Chondrocyte (in vitro differentiated cells): ENCODE results near the gene EIF4G3. TPM values are rescaled to one million over a fixed set of nuclear protein-coding genes. Genes with fewer than 3 reads are reported as not detected.

ENCODE experiments used
- DNase-seq: peaks from one replicate; pipeline ENCODE4 v3.0.0; 2021; ENCODE audit warnings: mixed read lengths, low spot score
- H3K27ac Mint-ChIP-seq: one replicate; pipeline ENCODE4 v1.8.0; 2021; ENCODE audit warnings: mild to moderate bottlenecking, moderate library complexity, mixed read lengths; ENCODE audit not compliant: unreplicated experiment
- H3K27me3 Mint-ChIP-seq: 2 replicates; pipeline ENCODE4 v1.8.0; 2021; ENCODE audit warnings: low read depth, mixed read lengths
- H3K36me3 Mint-ChIP-seq: 2 replicates; pipeline ENCODE4 v1.8.0; 2021; ENCODE audit warnings: low read depth, mixed read lengths
- H3K4me1 Mint-ChIP-seq: 2 replicates; pipeline ENCODE4 v1.8.0; 2021; ENCODE audit warnings: low read depth, mild to moderate bottlenecking, mixed read lengths
- H3K4me3 Mint-ChIP-seq: one replicate; pipeline ENCODE4 v1.8.0; 2021; ENCODE audit warnings: mild to moderate bottlenecking, moderate library complexity, mixed read lengths; ENCODE audit not compliant: unreplicated experiment
- H3K9me3 Mint-ChIP-seq: 2 replicates; pipeline ENCODE4 v1.8.0; 2021; ENCODE audit warnings: low read depth, mixed read lengths
- total RNA-seq: library from RNA; stranded (reverse); gene quantifications from 3 replicates; pipeline ENCODE4 v1.2.1, GENCODE V29; 2021
- TF ChIP-seq, protein P1 (sequence below): fragments of 200-600 bp; sonication (generic); IDR thresholded peaks from 2 replicates; pipeline ENCODE4 v1.5.0; 2021; ENCODE audit warnings: antibody characterized with exemption, mild to moderate bottlenecking, moderate library complexity

The EIF4G3 gene
- total RNA-seq, 1 donor from 2014 or later: 56.6 TPM

DNA sequence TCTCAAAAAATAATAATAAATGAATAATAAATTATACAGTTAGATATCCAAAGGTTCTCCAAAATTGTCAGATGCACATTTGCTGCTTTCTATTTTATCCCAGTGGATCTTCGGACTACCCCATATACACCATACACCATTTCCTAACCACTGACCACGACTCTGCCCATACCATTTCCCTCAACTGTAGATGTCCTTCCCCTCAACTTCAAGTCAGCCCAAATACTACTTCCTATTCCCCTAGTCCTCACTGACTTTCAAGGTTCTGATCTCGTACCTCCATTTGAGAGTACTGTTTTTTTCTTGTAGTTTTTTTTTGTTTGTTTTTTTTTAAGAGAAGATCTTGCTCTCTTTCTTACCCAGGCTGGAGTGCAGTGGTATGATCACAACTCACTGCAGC, 19.6 kb downstream of the EIF4G3 start:
- Mint-ChIP-seq H3K27ac (no peak overlapping the region), H3K36me3 (peaks cover 7% of the 10 kb centered on the region), H3K9me3 (no peaks in the 10 kb centered on the region), H3K27me3 (no peaks in the 10 kb centered on the region), H3K4me3 (no peak overlapping the region), H3K4me1 (peaks cover 21% of the 10 kb centered on the region)
- TF ChIP-seq, protein P1, sequence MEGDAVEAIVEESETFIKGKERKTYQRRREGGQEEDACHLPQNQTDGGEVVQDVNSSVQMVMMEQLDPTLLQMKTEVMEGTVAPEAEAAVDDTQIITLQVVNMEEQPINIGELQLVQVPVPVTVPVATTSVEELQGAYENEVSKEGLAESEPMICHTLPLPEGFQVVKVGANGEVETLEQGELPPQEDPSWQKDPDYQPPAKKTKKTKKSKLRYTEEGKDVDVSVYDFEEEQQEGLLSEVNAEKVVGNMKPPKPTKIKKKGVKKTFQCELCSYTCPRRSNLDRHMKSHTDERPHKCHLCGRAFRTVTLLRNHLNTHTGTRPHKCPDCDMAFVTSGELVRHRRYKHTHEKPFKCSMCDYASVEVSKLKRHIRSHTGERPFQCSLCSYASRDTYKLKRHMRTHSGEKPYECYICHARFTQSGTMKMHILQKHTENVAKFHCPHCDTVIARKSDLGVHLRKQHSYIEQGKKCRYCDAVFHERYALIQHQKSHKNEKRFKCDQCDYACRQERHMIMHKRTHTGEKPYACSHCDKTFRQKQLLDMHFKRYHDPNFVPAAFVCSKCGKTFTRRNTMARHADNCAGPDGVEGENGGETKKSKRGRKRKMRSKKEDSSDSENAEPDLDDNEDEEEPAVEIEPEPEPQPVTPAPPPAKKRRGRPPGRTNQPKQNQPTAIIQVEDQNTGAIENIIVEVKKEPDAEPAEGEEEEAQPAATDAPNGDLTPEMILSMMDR: no peak
- DNase-seq: no peak

DNA sequence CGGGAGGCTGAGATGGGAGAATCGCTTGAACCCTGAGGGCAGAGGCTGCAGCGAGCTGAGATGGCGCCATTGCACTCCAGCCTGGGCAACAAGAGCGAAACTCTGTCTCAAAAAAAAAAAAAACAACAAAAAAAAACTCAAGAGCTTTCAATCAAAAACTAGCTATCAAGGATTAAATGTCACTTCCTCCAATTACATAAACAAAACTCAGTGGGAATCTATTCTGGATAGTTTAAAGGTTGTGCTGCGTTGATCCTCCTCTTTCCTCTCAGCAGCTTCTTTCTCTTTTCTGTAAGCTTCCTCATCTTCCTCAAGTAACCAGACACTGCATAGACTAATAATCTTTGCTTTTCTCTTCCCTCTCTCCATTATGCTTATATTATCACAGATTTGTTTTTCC, 20.7 kb downstream of the EIF4G3 start:
- DNase-seq: no peak
- Mint-ChIP-seq H3K27ac (peak overlapping the region; percentile 49), H3K4me1 (peaks cover 23% of the 10 kb centered on the region), H3K36me3 (peaks cover 7% of the 10 kb centered on the region), H3K4me3 (no peak overlapping the region), H3K9me3 (no peaks in the 10 kb centered on the region), H3K27me3 (no peaks in the 10 kb centered on the region)
- TF ChIP-seq, protein P1: no peak

DNA sequence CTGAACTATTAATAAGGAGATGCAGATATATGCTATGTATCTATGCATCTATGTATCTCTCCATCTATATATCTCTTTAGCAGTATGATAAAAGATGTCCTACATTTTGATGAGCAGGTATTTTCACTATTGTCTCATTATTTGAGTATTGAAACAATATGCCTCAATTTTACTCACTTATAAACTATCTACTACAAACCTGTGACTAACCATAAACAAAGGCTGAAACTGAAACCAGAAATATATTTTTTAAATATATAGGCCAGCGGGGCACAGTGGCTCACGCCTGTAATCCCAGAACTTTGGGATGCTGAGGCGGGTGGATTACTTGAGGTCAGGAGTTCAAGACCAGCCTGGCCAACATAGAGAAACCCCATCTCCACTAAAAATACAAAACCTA, 22.0 kb downstream of the EIF4G3 start:
- no peak overlapping the region for H3K27ac Mint-ChIP-seq
- TF ChIP-seq, protein P1: no peak

DNA sequence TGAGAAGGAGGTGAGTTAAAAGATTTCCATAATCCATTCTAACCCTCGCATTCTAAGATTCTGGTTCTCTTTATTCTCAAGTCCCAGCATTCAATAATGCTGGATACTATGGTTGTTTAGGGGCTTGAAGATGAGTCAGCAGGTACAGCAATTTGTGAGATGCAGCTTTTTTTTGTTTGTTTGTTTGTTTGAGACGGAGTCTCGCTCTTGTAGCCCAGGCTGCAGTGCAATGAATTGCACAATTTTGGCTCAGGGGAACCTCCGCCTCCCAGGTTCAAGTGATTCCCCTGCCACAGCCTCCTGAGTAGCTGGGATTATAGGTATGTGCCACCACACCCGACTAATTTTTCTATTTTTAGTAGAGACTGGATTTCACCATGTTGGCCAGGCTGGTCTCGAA, 23.3 kb downstream of the EIF4G3 start:
- H3K27ac Mint-ChIP-seq: no peak overlapping the region
- TF ChIP-seq, protein P1: no peak
- no peaks in the 10 kb centered on the region for H3K9me3 Mint-ChIP-seq
- no peaks in the 10 kb centered on the region for H3K27me3 Mint-ChIP-seq
- DNase-seq: no peak
- peaks cover 3% of the 10 kb centered on the region for H3K36me3 Mint-ChIP-seq
- H3K4me1 Mint-ChIP-seq: peaks cover 40% of the 10 kb centered on the region
- H3K4me3 Mint-ChIP-seq: no peak overlapping the region

More for the DNA sequence above, 22.0 kb downstream of the EIF4G3 start:
- H3K27me3 Mint-ChIP-seq: no peaks in the 10 kb centered on the region
- H3K4me1 Mint-ChIP-seq: peaks cover 34% of the 10 kb centered on the region
- no peak overlapping the region for H3K4me3 Mint-ChIP-seq
- DNase-seq: no peak
- H3K9me3 Mint-ChIP-seq: no peaks in the 10 kb centered on the region
- H3K36me3 Mint-ChIP-seq: peaks cover 3% of the 10 kb centered on the region

DNA sequence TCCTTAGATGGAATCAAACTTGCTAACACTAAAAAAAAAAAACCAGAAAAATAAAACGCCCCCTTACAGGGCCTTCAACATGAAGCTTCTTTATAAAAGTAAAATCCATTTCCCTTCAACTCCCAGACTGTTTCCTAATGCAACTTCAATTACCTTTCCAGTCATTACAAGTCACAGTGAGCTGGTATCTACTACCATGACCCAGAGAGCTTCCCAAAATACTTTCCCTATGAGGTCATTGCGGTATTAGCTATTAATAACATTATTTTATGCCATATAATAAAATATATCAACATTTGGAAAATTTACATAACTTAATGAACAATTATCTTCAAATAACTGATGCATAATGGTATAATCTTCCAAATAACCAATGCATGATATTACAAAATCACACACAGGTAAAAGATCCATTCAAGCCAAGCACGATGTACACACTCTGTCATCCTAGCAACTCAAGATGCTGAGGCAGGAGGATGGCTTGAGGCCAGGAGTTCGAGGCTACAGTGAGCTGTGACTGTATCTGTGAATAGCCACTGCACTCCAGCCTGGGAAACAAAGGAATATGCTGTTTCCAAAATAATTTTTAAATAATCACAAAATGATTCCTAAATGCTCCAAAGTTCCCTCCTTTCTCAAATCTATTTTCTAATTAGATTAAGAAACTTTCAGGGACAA, 24.1 kb downstream of the EIF4G3 start:
- Mint-ChIP-seq H3K27ac (peak overlapping the region; percentile 49), H3K4me1 (peaks cover 40% of the 10 kb centered on the region), H3K36me3 (peaks cover 3% of the 10 kb centered on the region), H3K9me3 (no peaks in the 10 kb centered on the region), H3K27me3 (no peaks in the 10 kb centered on the region), H3K4me3 (no peak overlapping the region)
- TF ChIP-seq, protein P1: no peak
- no peak for DNase-seq
